D721Med (cell line): Measurements from ENCODE around the gene DNAH17.

Experiments
- DNase-seq: peaks from one replicate; pipeline ENCODE4 v3.0.0; 2011; ENCODE audit warnings: low spot score; ENCODE audit not compliant: insufficient read length
- FAIRE-seq: peaks from 2 replicates; lab custom pipeline; 2011; peaks lifted over from hg19 to GRCh38; lab: Jason Lieb, UNC
- TF ChIP-seq, protein P1 (sequence below): IDR thresholded peaks from 2 replicates; pipeline ENCODE4 v1.5.1; 2012; ENCODE audit warnings: mild to moderate bottlenecking, control low read depth; ENCODE audit not compliant: insufficient read depth; ENCODE audit errors: missing control alignments

Gene DNAH17

GRCh38 chr17:78573955-78574354 is 3.2 kb downstream of the DNAH17 start:
- DNase-seq (no peak), FAIRE-seq (no peak)
- TF ChIP-seq, protein P1, sequence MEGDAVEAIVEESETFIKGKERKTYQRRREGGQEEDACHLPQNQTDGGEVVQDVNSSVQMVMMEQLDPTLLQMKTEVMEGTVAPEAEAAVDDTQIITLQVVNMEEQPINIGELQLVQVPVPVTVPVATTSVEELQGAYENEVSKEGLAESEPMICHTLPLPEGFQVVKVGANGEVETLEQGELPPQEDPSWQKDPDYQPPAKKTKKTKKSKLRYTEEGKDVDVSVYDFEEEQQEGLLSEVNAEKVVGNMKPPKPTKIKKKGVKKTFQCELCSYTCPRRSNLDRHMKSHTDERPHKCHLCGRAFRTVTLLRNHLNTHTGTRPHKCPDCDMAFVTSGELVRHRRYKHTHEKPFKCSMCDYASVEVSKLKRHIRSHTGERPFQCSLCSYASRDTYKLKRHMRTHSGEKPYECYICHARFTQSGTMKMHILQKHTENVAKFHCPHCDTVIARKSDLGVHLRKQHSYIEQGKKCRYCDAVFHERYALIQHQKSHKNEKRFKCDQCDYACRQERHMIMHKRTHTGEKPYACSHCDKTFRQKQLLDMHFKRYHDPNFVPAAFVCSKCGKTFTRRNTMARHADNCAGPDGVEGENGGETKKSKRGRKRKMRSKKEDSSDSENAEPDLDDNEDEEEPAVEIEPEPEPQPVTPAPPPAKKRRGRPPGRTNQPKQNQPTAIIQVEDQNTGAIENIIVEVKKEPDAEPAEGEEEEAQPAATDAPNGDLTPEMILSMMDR = peak; percentile 34

DNA sequence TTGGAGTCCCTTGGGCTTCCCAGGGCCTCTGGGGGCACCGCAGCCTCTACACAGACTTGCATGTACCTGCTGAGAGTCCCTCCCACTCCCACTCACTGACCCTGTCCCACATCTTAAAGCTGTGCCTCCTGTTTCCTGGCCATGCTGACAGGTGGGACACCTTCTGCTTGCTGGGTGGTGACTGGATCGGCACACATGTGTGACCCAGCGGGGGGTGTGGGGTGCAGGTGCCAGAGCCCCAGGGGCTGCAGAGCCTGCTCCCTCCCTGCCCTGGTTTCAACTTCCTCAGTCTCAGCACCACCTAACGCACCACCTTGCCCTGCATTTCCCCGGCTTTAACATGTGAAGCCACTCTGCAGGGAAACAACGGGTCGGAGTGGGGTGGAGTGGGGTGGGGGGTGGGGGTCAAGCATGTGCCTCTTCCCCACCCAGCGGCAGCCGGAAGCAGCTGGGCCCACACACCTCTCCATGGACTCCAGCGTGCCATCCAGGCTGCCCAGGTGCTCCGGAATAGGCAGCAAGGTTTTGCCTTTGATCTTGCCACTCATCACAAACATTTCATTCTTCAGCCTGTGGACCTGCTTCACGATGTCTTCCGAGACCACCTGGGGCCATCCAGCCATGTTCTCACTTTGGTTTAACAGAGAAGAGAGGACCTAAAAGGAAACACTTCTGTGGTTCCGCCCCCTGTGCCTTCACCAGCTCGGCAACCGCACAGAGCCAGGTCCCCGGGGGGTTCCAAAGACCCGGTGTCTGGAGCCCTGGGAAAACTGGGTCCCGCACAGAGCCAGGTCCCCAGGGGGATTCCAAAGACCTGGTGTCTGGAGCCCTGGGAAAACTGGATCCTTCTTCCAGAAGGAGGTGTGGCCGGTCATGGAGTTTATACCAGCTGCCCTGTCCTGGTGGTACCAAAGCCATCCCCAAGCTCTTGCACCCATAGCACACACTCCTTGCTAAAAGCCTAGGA is 4.7 kb downstream of the DNAH17 start:
- DNase-seq (no peak), FAIRE-seq (no peak)
- TF ChIP-seq, protein P1 = no peak

GRCh38 chr17:78571329-78571728 is 5.9 kb downstream of the DNAH17 start:
- FAIRE-seq = no peak
- DNase-seq = no peak
- TF ChIP-seq, protein P1 = no peak

DNA sequence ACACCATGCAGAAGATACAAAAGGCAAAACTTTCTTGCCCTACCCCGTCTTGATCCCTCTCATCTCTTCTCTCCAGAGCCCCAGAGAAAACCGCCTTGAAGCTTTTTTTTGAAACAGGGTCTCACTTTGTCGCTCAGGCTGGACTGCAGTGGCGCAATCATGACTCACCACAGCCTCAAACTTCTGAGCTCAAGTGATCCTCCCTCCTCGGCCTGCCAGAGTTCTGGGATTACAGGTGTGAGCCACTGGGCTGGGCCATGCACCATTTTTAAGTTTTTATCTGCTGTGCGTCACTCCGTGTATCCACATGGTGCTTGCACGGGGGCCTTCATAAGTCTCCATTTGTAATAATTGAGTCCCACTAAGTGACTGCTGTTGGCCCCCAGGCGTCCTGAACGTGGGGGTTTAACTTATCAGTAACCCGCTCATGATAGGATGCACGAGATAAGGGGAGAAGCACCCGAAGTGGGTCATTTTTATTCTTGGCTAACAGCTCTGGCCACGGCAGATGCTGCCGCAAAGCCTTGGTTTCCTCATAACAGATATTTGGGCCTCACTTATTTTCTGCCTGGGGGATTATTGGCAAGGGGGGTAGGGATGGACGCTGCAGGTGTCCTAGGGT is 8.6 kb downstream of the DNAH17 start:
- no peak for FAIRE-seq
- TF ChIP-seq, protein P1 = no peak
- DNase-seq = no peak

DNA sequence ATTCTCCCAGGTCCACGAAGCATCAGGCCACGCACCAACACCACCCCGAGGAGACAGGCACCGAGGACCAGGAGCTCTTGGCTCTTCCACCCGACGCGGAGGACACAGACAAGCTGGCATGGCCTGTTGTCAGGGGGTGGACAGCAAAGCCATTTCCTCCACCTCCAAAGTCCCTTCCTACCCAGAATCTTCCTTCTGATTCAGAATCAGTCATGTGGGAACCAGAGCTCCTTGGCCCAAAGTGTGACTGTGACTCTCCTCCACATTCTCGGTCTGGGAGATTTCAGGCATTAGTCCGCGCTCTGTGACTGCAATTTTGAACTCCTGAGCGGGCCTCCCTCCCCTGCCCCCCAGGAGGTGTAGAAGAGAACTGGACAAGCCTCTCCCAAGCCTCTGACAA is 9.2 kb downstream of the DNAH17 start:
- TF ChIP-seq, protein P1 = no peak
- DNase-seq (no peak), FAIRE-seq (no peak)

GRCh38 chr17:78566947-78567346 is 10.2 kb downstream of the DNAH17 start:
- FAIRE-seq = no peak

More at GRCh38 chr17:78566947-78567346, 10.2 kb downstream of the DNAH17 start:
- no peak for DNase-seq
- TF ChIP-seq, protein P1 = no peak
